SK-N-SH (cell line): ENCODE data around the gene MTG1. TPM values are rescaled to one million over a fixed set of nuclear protein-coding genes. Genes with fewer than 3 reads are reported as not detected.

Experiments
- CTCF ChIA-PET: fragments of 300-600, 350-600 bp; formaldehyde crosslinking; extraction: SDS; loops from one replicate; lab custom pipeline; 2021; lab: Yijun Ruan, JAX
- POLR2A ChIA-PET: fragments of 350-600 bp; sonication (Branson Sonifier 250); formaldehyde crosslinking; extraction: SDS; loops from one replicate; lab custom pipeline; 2020; ENCODE audit warnings: antibody characterized with exemption, inconsistent platforms; lab: Yijun Ruan, JAX
- DNase-seq: peaks from one replicate; pipeline ENCODE4 v3.0.0; 2012
- H2AFZ ChIP-seq: fragments of 200-600 bp; sonication (generic); 2 replicates; pipeline ENCODE4 v1.8.1; 2016; ENCODE audit warnings: antibody characterized with exemption, mild to moderate bottlenecking, low read depth
- H3F3A ChIP-seq: fragments of 200-600 bp; sonication (generic); replicated peaks from 2 replicates; pipeline ENCODE3; 2016; ENCODE audit warnings: antibody characterized with exemption, mild to moderate bottlenecking; ENCODE audit not compliant: insufficient read depth
- H3K27ac ChIP-seq, 2 experiments: fragments of 200-500 bp in 1 of 2; fragments of 200-600 bp in 1 of 2; sonication (Bioruptor generic) in 1 of 2; sonication (generic), shearing (Covaris generic) in 1 of 2; 2 replicates each; pipeline versions ENCODE4 v1.5.1 to v1.6.1; 2014 to 2016; ENCODE audit warnings: low read depth in 2 of 2, inconsistent platforms in 1 of 2, low read length in 1 of 2, mild to moderate bottlenecking in 1 of 2, mixed read lengths in 1 of 2
- H3K27me3 ChIP-seq: fragments of 200-600 bp; sonication (generic), shearing (Covaris generic); 2 replicates; pipeline ENCODE4 v1.6.1; 2016; ENCODE audit warnings: mixed run types; ENCODE audit not compliant: insufficient read depth
- H3K36me3 ChIP-seq, 2 experiments: fragments of 200-500 bp in 1 of 2; fragments of 200-600 bp in 1 of 2; sonication (Bioruptor generic) in 1 of 2; sonication (generic) in 1 of 2; replicated peaks in 1 of 2; 2 replicates each; pipeline versions ENCODE3 to v1.5.1; 2014 to 2016; ENCODE audit warnings: low read length in 1 of 2, mild to moderate bottlenecking in 1 of 2; ENCODE audit not compliant: insufficient read depth in 2 of 2, control insufficient read depth in 1 of 2
- H3K4me1 ChIP-seq, 2 experiments: fragments of 200-500 bp in 1 of 2; fragments of 200-600 bp in 1 of 2; sonication (Bioruptor generic) in 1 of 2; sonication (generic), shearing (Covaris generic) in 1 of 2; 2 replicates each; pipeline versions ENCODE4 v1.5.1 to v1.6.1; 2014 to 2016; ENCODE audit warnings: low read depth in 1 of 2, low read length in 1 of 2, mixed run types in 1 of 2; ENCODE audit not compliant: insufficient read depth in 2 of 2, control insufficient read depth in 1 of 2
- H3K4me2 ChIP-seq: fragments of 200-600 bp; sonication (generic), shearing (Covaris generic); 2 replicates; pipeline ENCODE4 v1.6.1; 2017; ENCODE audit warnings: mixed run types
- H3K4me3 ChIP-seq, 2 experiments: fragments of 200-500 bp in 1 of 2; fragments of 200-600 bp in 1 of 2; sonication (Bioruptor generic) in 1 of 2; sonication (generic), shearing (Covaris generic) in 1 of 2; 2 replicates each; pipeline versions ENCODE4 v1.5.1 to v1.8.1; 2014 to 2016; ENCODE audit warnings: low read depth in 2 of 2, inconsistent platforms in 1 of 2, low read length in 1 of 2, mild to moderate bottlenecking in 1 of 2, mixed read lengths in 1 of 2, moderate library complexity in 1 of 2
- H3K79me2 ChIP-seq: fragments of 200-600 bp; sonication (generic); 2 replicates; pipeline ENCODE4 v1.8.1; 2017; ENCODE audit warnings: mild to moderate bottlenecking; ENCODE audit not compliant: insufficient read depth
- H3K9ac ChIP-seq: fragments of 200-600 bp; sonication (generic); 2 replicates; pipeline ENCODE4 v1.6.1; 2017; ENCODE audit warnings: mixed run types
- H3K9me2 ChIP-seq: fragments of 200-600 bp; sonication (generic); 2 replicates; pipeline ENCODE4 v1.6.1; 2017; ENCODE audit warnings: mixed run types
- H3K9me3 ChIP-seq: fragments of 200-600 bp; sonication (generic); 2 replicates; pipeline ENCODE4 v1.6.1; 2017; ENCODE audit warnings: mixed run types, mild to moderate bottlenecking, moderate library complexity
- H4K20me1 ChIP-seq: fragments of 200-600 bp; sonication (generic); 2 replicates; pipeline ENCODE4 v1.6.1; 2017; ENCODE audit warnings: mild to moderate bottlenecking, mixed run types; ENCODE audit not compliant: insufficient read depth
- ELF1 ChIP-seq: IDR thresholded peaks from 2 replicates; pipeline ENCODE4 v1.4.0; 2012
- EZH2phosphoT487 ChIP-seq: fragments of 200-600 bp; sonication (generic); IDR thresholded peaks from 2 replicates; pipeline ENCODE4 v1.6.1; 2017; ENCODE audit warnings: low read depth, mixed run types, mild to moderate bottlenecking, antibody characterized with exemption, moderate library complexity, borderline replicate concordance
- GABPA ChIP-seq: IDR thresholded peaks from 2 replicates; pipeline ENCODE4 v1.4.0; 2012; ENCODE audit warnings: low read depth, mild to moderate bottlenecking
- JUND ChIP-seq: IDR thresholded peaks from 2 replicates; pipeline ENCODE4 v1.4.0; 2012
- MAX ChIP-seq: IDR thresholded peaks from 2 replicates; pipeline ENCODE4 v1.4.0; 2012; ENCODE audit warnings: low read depth
- MEF2A ChIP-seq: IDR thresholded peaks from 2 replicates; pipeline ENCODE4 v1.4.0; 2012; ENCODE audit warnings: low read depth, borderline replicate concordance
- NRF1 ChIP-seq: IDR thresholded peaks from 2 replicates; pipeline ENCODE4 v1.6.1; 2012; ENCODE audit warnings: low read depth, mild to moderate bottlenecking, low read length
- PBX3 ChIP-seq: IDR thresholded peaks from 2 replicates; pipeline ENCODE4; 2012
- POLR2AphosphoS5 ChIP-seq: IDR thresholded peaks from 2 replicates; pipeline ENCODE4 v1.6.1; 2012; ENCODE audit warnings: low read depth, low read length
- RAD21 ChIP-seq: IDR thresholded peaks from 2 replicates; pipeline ENCODE4 v1.6.1; 2012; ENCODE audit warnings: mild to moderate bottlenecking, low read length
- REST ChIP-seq: IDR thresholded peaks from 2 replicates; pipeline ENCODE4 v1.6.1; 2012; ENCODE audit warnings: mild to moderate bottlenecking, low read depth, low read length, moderate library complexity
- RFX5 ChIP-seq: IDR thresholded peaks from 2 replicates; pipeline ENCODE4 v1.6.1; 2012; ENCODE audit warnings: mild to moderate bottlenecking, improper control_type of control experiment, low read length
- RXRA ChIP-seq: IDR thresholded peaks from 2 replicates; pipeline ENCODE4 v1.4.0; 2012; ENCODE audit warnings: low read depth, mild to moderate bottlenecking, borderline replicate concordance
- SIN3A ChIP-seq: IDR thresholded peaks from 2 replicates; pipeline ENCODE4 v1.6.1; 2012; ENCODE audit warnings: low read depth, mild to moderate bottlenecking, low read length, moderate library complexity, borderline replicate concordance
- SMC3 ChIP-seq: IDR thresholded peaks from 2 replicates; pipeline ENCODE4 v1.6.1; 2012; ENCODE audit warnings: low read depth, low read length, improper control_type of control experiment
- ZBTB33 ChIP-seq: IDR thresholded peaks from 2 replicates; pipeline ENCODE4 v1.4.0; 2012; ENCODE audit warnings: low read depth, borderline replicate concordance
- WGBS: methylation state at CpG from one replicate; pipeline ENCODE4 v1.1.6; 2017; ENCODE audit warnings: low lambda C conversion rate; 5-methylcytosine and 5-hydroxymethylcytosine counted together
- polyA plus RNA-seq, 3 experiments: library from polyadenylated mRNA; depleted of rRNA; stranded (reverse); fragments of >200 nt; gene quantifications; 2 replicates each; pipeline ENCODE4 v1.2.3, GENCODE V29; 2012

Gene MTG1
- polyA plus RNA-seq, 1 of the 3 experiments (the other 2 are of a cell fraction): 86.4 TPM

DNA sequence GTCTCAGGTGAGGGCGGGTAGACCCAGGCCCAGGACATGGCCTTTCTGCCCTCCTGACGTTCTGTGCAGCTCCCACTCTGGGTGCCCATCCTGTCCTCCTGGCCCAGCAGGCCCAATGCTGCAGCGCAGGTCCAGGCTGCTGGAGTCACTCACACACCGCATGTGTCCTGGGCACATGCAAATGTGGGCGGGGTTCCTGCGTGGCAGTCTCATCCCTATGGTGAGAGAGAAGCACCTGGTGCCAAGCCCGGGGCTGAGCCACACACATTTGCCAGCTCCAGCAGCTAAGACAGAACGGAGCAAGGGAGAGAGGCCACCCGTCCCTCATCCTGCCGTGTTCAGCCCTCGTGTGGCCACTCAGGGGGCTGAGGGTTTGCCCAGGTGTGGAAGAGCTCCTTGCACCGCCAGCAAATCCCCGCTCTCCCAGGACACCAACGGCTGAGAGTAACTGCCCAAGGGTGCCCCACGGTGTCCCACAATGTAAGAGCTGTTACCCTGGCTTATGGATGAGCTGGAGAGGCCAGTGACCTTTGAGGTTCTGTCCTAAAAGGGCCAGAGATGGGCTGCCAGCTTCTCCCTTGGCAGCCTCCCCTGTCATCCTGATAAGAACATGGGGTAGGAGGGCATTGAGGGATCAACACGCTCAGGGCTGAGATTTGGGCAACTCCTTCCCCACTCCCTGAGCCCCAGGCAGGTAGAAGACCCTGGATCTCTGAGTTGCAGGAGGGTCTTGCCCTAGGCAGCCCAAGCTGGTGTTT, 40.6 kb upstream of the MTG1 start:
- no peak overlapping the region for H3K27ac ChIP-seq
- WGBS: 93% methylated on average over 8 of the region's 16 CpGs
- no peaks in the 10 kb centered on the region for H3K79me2 ChIP-seq
- H3K9me2 ChIP-seq: no peaks in the 10 kb centered on the region
- H4K20me1 ChIP-seq: no peaks in the 10 kb centered on the region
- no peak overlapping the region for H3K4me2 ChIP-seq
- TF ChIP-seq POLR2AphosphoS5 (no peak), ELF1 (no peak), NRF1 (no peak), SIN3A (no peak), REST (no peak), RFX5 (no peak), PBX3 (no peak), MEF2A (no peak), RAD21 (no peak), EZH2phosphoT487 (no peak), JUND (no peak), ZBTB33 (no peak), RXRA (no peak), SMC3 (no peak), MAX (no peak), GABPA (no peak)
- CTCF ChIA-PET: interaction anchor here (0.8 to 1.1 kb wide), 2 partner anchors 24 to 46 kb away, joined by 3 to 5 read pairs; no protein-coding TSS in a partner anchor
- H3K36me3 ChIP-seq: peaks cover 0 to 3% of the 10 kb centered on the region in 2 experiments
- no peaks in the 10 kb centered on the region for H3F3A ChIP-seq
- H3K9me3 ChIP-seq: no peaks in the 10 kb centered on the region
- peaks cover 0 to 19% of the 10 kb centered on the region in 2 experiments; a peak in 1 of 4 replicates for H3K4me1 ChIP-seq
- H3K9ac ChIP-seq: no peak overlapping the region
- DNase-seq: no peak
- no peak overlapping the region for H3K4me3 ChIP-seq
- POLR2A ChIA-PET: interaction anchor here (0.6 kb wide), 1 partner anchor 940 kb away, joined by 5 read pairs; no protein-coding TSS in a partner anchor
- H2AFZ ChIP-seq: no peak overlapping the region
- 0 out of 2 replicates have a peak, but pooled peaks cover under 1% of the 10 kb centered on the region for H3K27me3 ChIP-seq
